Ovary (tissue), 3 donors: ENCODE data around the gene ZNF529.

Source experiments
- CTCF ChIP-seq, 3 donors: fragments of 450-650 bp in 2 of 3; fragments of 200-600 bp in 1 of 3; IDR thresholded peaks; one replicate each; pipeline versions ENCODE4 v1.5.1 to v1.8.0; 2016 to 2022; ENCODE audit warnings: antibody characterized with exemption in 3 of 3, mild to moderate bottlenecking in 1 of 3
- EP300 ChIP-seq: sonication (generic); formaldehyde crosslinking; IDR thresholded peaks from one replicate; pipeline ENCODE4 v1.6.1; 2017; ENCODE audit warnings: antibody characterized with exemption
- POLR2A ChIP-seq: fragments of 450-650 bp; IDR thresholded peaks from one replicate; pipeline ENCODE4 v1.6.1; 2017; ENCODE audit warnings: antibody characterized with exemption, mild to moderate bottlenecking, moderate library complexity
- donor health status: DM: no; HTN: no; CAD: no.

- TF ChIP-seq POLR2A, result no peak
- TF ChIP-seq CTCF (IDR thresholded peaks at IDR 0.05), result no peak
- no peak for TF ChIP-seq EP300
These were observed 44.1 kb downstream of the ZNF529 start for GRCh38 chr19:36528921-36529518.
